Neural cell (in vitro differentiated cells): ENCODE measurements around the gene SPOCK1. TPM values are rescaled to one million over a fixed set of nuclear protein-coding genes. Genes with fewer than 3 reads are reported as not detected.

ENCODE experiments used
- H2AFZ ChIP-seq: fragments of 200-600, 300-800 bp; sonication (generic), shearing (Covaris generic); 2 replicates; pipeline ENCODE4 v1.6.0; 2014; ENCODE audit warnings: low read depth, mild to moderate bottlenecking, antibody characterized with exemption, low read length, moderate library complexity
- H3F3A ChIP-seq: fragments of 200-600 bp; shearing (Covaris generic); 2 replicates; pipeline ENCODE4 v1.6.1; 2016; ENCODE audit warnings: mild to moderate bottlenecking, moderate library complexity, mixed read lengths, antibody characterized with exemption, low read length; ENCODE audit not compliant: insufficient read depth, poor library complexity, severe bottlenecking
- H3K27ac ChIP-seq: fragments of 200-600, 300-800 bp; sonication (generic), shearing (Covaris generic); 2 replicates; pipeline ENCODE4 v1.5.1; 2014; ENCODE audit warnings: mild to moderate bottlenecking, low read length, moderate library complexity
- H3K27me3 ChIP-seq: fragments of 300-800, 200-600 bp; sonication (generic), shearing (Covaris generic); 2 replicates; pipeline ENCODE4 v1.6.0; 2014; ENCODE audit warnings: mild to moderate bottlenecking, low read depth, low read length, moderate library complexity; ENCODE audit not compliant: insufficient read depth
- H3K36me3 ChIP-seq: fragments of 300-800, 200-600 bp; sonication (generic), shearing (Covaris generic); 2 replicates; pipeline ENCODE4 v1.5.1; 2014; ENCODE audit warnings: mild to moderate bottlenecking, antibody characterized with exemption, low read length, moderate library complexity; ENCODE audit not compliant: insufficient read depth
- H3K4me2 ChIP-seq: fragments of 300-800, 200-600 bp; sonication (generic), shearing (Covaris generic); 2 replicates; pipeline ENCODE4 v1.6.0; 2014; ENCODE audit warnings: mild to moderate bottlenecking, low read length
- H3K4me3 ChIP-seq: fragments of 300-800, 200-600 bp; sonication (generic), shearing (Covaris generic); 2 replicates; pipeline ENCODE4 v1.5.1; 2014; ENCODE audit warnings: mild to moderate bottlenecking, low read length, moderate library complexity
- H3K79me2 ChIP-seq: fragments of 200-600 bp; shearing (Covaris generic); replicated peaks from 2 replicates; pipeline ENCODE4 v1.6.0; 2014; ENCODE audit warnings: mild to moderate bottlenecking, low read length, moderate library complexity; ENCODE audit not compliant: insufficient read depth
- H3K9ac ChIP-seq: fragments of 300-800, 200-600 bp; sonication (generic), shearing (Covaris generic); 2 replicates; pipeline ENCODE4 v1.6.1; 2016; ENCODE audit warnings: mild to moderate bottlenecking, low read length, mixed read lengths
- H3K9me2 ChIP-seq: fragments of 200-600 bp; shearing (Covaris generic); 2 replicates; pipeline ENCODE4 v1.6.1; 2016; ENCODE audit warnings: mild to moderate bottlenecking, low read length, mixed read lengths; ENCODE audit not compliant: insufficient read depth
- H3K9me3 ChIP-seq: fragments of 200-600, 300-800 bp; sonication (generic), shearing (Covaris generic); 2 replicates; pipeline ENCODE4 v1.6.1; 2016; ENCODE audit warnings: mild to moderate bottlenecking, mixed run types, low read length, moderate library complexity, mixed read lengths
- H4K20me1 ChIP-seq: fragments of 200-600 bp; shearing (Covaris generic); 2 replicates; pipeline ENCODE4 v1.6.1; 2016; ENCODE audit warnings: mild to moderate bottlenecking, mixed run types; ENCODE audit not compliant: insufficient read depth
- CTCF ChIP-seq: fragments of 450-650 bp; IDR thresholded peaks from 2 replicates; pipeline ENCODE4 v1.5.1; 2014; ENCODE audit warnings: antibody characterized with exemption, mild to moderate bottlenecking, moderate library complexity; ENCODE audit not compliant: poor library complexity, severe bottlenecking
- EP300 ChIP-seq: fragments of 450-650 bp; conservative IDR thresholded peaks from 2 replicates; pipeline ENCODE4 v1.6.1; 2014; ENCODE audit warnings: antibody characterized with exemption, mild to moderate bottlenecking, moderate library complexity; ENCODE audit not compliant: poor library complexity, severe bottlenecking
- EZH2 ChIP-seq: fragments of 200-600, 300-800 bp; shearing (Covaris generic), sonication (generic); IDR thresholded peaks from 2 replicates; pipeline ENCODE4 v1.6.1; 2014; ENCODE audit warnings: antibody characterized with exemption, low read length, borderline replicate concordance, mild to moderate bottlenecking; ENCODE audit not compliant: insufficient read depth, poor library complexity, severe bottlenecking
- MXI1 ChIP-seq: fragments of 450-650 bp; conservative IDR thresholded peaks from 2 replicates; pipeline ENCODE4 v1.6.1; 2014; ENCODE audit warnings: antibody characterized with exemption, mild to moderate bottlenecking; ENCODE audit not compliant: poor library complexity, severe bottlenecking
- POLR2AphosphoS5 ChIP-seq: IDR thresholded peaks from 2 replicates; pipeline ENCODE4 v1.6.1; 2012
- RAD21 ChIP-seq: fragments of 450-650 bp; conservative IDR thresholded peaks from 2 replicates; pipeline ENCODE4 v1.6.1; 2014; ENCODE audit warnings: antibody characterized with exemption, mild to moderate bottlenecking, moderate library complexity
- REST ChIP-seq: IDR thresholded peaks from 2 replicates; pipeline ENCODE4 v1.6.1; 2012; ENCODE audit warnings: borderline replicate concordance
- SMC3 ChIP-seq: fragments of 450-650 bp; conservative IDR thresholded peaks from 2 replicates; pipeline ENCODE4 v1.6.1; 2014; ENCODE audit warnings: antibody characterized with exemption, mild to moderate bottlenecking, moderate library complexity; ENCODE audit not compliant: poor library complexity
- TAF1 ChIP-seq: IDR thresholded peaks from 2 replicates; pipeline ENCODE4 v1.6.1; 2012; ENCODE audit warnings: low read depth
- polyA plus RNA-seq: library from polyadenylated mRNA; depleted of rRNA; stranded (reverse); fragments of >200 nt; gene quantifications from 2 replicates; pipeline ENCODE4 v1.2.3, GENCODE V29; 2014

The SPOCK1 gene
- polyA plus RNA-seq, 1 donor from 2014 or later: 33.6 TPM

- H3K36me3 ChIP-seq: no peaks in the 10 kb centered on the region
- no peaks in the 10 kb centered on the region for H3K9me2 ChIP-seq
- no peaks in the 10 kb centered on the region for H3K27me3 ChIP-seq
- no peak overlapping the region for H3K4me2 ChIP-seq
- H3K9me3 ChIP-seq: no peaks in the 10 kb centered on the region
- no peak overlapping the region for H3K9ac ChIP-seq
- H3K27ac ChIP-seq: no peak overlapping the region
- H4K20me1 ChIP-seq: no peaks in the 10 kb centered on the region
- H3F3A ChIP-seq: no peaks in the 10 kb centered on the region
- H3K4me3 ChIP-seq: no peak overlapping the region
- no peaks in the 10 kb centered on the region for H3K79me2 ChIP-seq
- no peak overlapping the region for H2AFZ ChIP-seq
- TF ChIP-seq RAD21 (no peak), EZH2 (no peak), TAF1 (no peak), MXI1 (no peak), REST (no peak), EP300 (no peak)
These were observed 280.7 kb downstream of the SPOCK1 start for GRCh38 chr5:137218471-137218870.

DNA sequence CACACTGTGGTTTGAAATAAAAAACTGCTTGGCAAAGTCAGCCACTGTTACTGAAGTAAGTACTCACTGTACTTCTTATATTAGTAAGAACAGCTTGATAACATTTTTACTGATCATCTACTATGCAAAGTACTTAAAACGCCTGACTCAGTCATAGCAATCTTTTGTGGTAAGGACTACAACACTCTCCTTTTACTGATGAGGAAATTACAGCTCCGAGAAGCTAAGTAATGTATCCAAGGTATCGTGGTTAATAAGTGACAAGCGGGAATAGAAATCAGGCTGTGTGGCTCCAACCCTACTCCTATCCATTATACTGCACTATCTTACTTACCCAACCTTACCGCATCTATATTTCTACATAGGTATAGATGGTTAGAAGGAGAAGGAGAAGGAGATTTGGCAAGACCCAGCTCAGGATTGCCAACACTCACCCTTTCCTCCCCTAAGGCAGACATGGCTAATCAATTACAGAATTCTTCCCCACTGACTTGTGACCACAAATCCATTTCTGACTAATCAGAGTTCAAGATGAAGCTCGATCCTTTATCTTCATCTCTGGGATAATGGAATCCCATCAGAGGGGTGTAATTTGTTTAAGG, 281.4 kb downstream of the SPOCK1 start:
- H3K9ac ChIP-seq: no peak overlapping the region
- no peaks in the 10 kb centered on the region for H3K36me3 ChIP-seq
- H3K79me2 ChIP-seq: no peaks in the 10 kb centered on the region
- H3K27ac ChIP-seq: no peak overlapping the region
- H4K20me1 ChIP-seq: no peaks in the 10 kb centered on the region
- H2AFZ ChIP-seq: no peak overlapping the region
- H3F3A ChIP-seq: no peaks in the 10 kb centered on the region
- H3K9me3 ChIP-seq: no peaks in the 10 kb centered on the region
- H3K4me3 ChIP-seq: no peak overlapping the region
- no peaks in the 10 kb centered on the region for H3K9me2 ChIP-seq
- H3K4me2 ChIP-seq: no peak overlapping the region
- TF ChIP-seq SMC3 (no peak), EZH2 (no peak), EP300 (no peak), REST (no peak), CTCF (no peak), TAF1 (no peak), MXI1 (no peak), RAD21 (no peak), POLR2AphosphoS5 (no peak)
- no peaks in the 10 kb centered on the region for H3K27me3 ChIP-seq
